Spleen (tissue), 11 donors: ENCODE results near the gene DBNDD1. TPM values are rescaled to one million over a fixed set of nuclear protein-coding genes. Genes with fewer than 3 reads are reported as not detected.
A peak's percentile ranks its signal among the peaks of the same experiment; 100 is the strongest.

ENCODE experiments used
- DNase-seq: peaks from one replicate; pipeline ENCODE4 v3.0.0-alpha.2; 2020
- H3K27ac ChIP-seq, 8 donors: fragments of 200-600 bp; sonication (generic) in 7 of 8; 1 replicate in 4 of 8; 2 replicates in 4 of 8; pipeline versions ENCODE4 v1.5.0 to v1.8.0; 2016 to 2021; ENCODE audit warnings: inconsistent platforms in 4 of 8, mild to moderate bottlenecking in 4 of 8, moderate library complexity in 1 of 8
- H3K27me3 ChIP-seq, 7 donors: fragments of 200-600 bp; sonication (generic) in 6 of 7; replicated peaks in 1 of 7; 1 replicate in 4 of 7; 2 replicates in 3 of 7; pipeline versions ENCODE4 v1.5.0 to v1.8.0; 2016 to 2021; ENCODE audit warnings: inconsistent platforms in 3 of 7, mild to moderate bottlenecking in 1 of 7
- H3K36me3 ChIP-seq, 6 donors: fragments of 200-600 bp; sonication (generic) in 5 of 6; 1 replicate in 4 of 6; 2 replicates in 2 of 6; pipeline versions ENCODE4 v1.5.0 to v1.8.0; 2016 to 2021; ENCODE audit warnings: inconsistent platforms in 2 of 6
- H3K4me1 ChIP-seq, 6 donors: fragments of 200-600 bp; sonication (generic) in 5 of 6; 1 replicate in 3 of 6; 2 replicates in 3 of 6; pipeline versions ENCODE4 v1.5.0 to v1.8.0; 2016 to 2021; ENCODE audit warnings: inconsistent platforms in 3 of 6
- H3K4me3 ChIP-seq, 8 donors: fragments of 200-600 bp; sonication (generic) in 7 of 8; 1 replicate in 4 of 8; 2 replicates in 4 of 8; pipeline versions ENCODE4 v1.5.0 to v1.8.0; 2016 to 2021; ENCODE audit warnings: inconsistent platforms in 4 of 8, mild to moderate bottlenecking in 4 of 8, moderate library complexity in 2 of 8
- H3K9me3 ChIP-seq, 8 donors: fragments of 200-600 bp; sonication (generic) in 7 of 8; 1 replicate in 4 of 8; 2 replicates in 4 of 8; pipeline versions ENCODE4 v1.5.0 to v1.8.0; 2016 to 2021; ENCODE audit warnings: inconsistent platforms in 4 of 8
- CTCF ChIP-seq, 11 experiments: fragments of 200-600 bp in 7 of 11; fragments of 450-650 bp in 4 of 11; sonication (generic) in 4 of 11; IDR thresholded peaks in 8 of 11; conservative IDR thresholded peaks in 3 of 11; 1 replicate in 7 of 11; 2 replicates in 4 of 11; pipeline versions ENCODE4 v1.4.0 to v1.8.0; 2016 to 2021; ENCODE audit warnings: antibody characterized with exemption in 11 of 11, inconsistent platforms in 4 of 11, mild to moderate bottlenecking in 1 of 11
- POLR2A ChIP-seq, 3 donors: fragments of 450-650 bp; IDR thresholded peaks; one replicate each; pipeline ENCODE4 v1.5.1; 2017; ENCODE audit warnings: antibody characterized with exemption in 3 of 3, mild to moderate bottlenecking in 1 of 3
- POLR2AphosphoS5 ChIP-seq, 3 donors: sonication (generic); formaldehyde crosslinking; IDR thresholded peaks; one replicate each; pipeline ENCODE4 v1.5.1; 2017; ENCODE audit warnings: antibody characterized with exemption in 3 of 3
- WGBS, 5 donors: extraction: QIAGEN DNeasy Blood & Tissue Kit in 3 of 5; methylation state at CpG; one replicate each; pipeline versions ENCODE4 v1.1.5 to v1.1.7; 2013 to 2018; 5-methylcytosine and 5-hydroxymethylcytosine counted together
- intact Hi-C: fragments of 100-400 bp; cut with DNase I; formaldehyde crosslinking; loops from one replicate; pipeline ENCODE4 v1.15.0; 2023; ENCODE audit warnings: low total_unique reads
- polyA plus RNA-seq, 3 donors: library from polyadenylated mRNA; stranded (reverse); fragments of 200-250 nt; gene quantifications; one replicate each; pipeline ENCODE4 v1.2.1, GENCODE V29; 2013
- total RNA-seq, 7 donors: library from RNA; depleted of rRNA in 3 of 7; stranded (reverse); fragments of >200 nt in 3 of 7; fragmentation: NEBNext Ultra II Directional in 4 of 7; extraction: Animal tissue kit (Norgen Biotek cat#: 25700) in 4 of 7; gene quantifications; one replicate each; pipeline versions ENCODE4 v1.1.0 to v1.2.1, GENCODE V29; 2016 to 2021
- donor health status: healthy with polysubstance abuse.
- donor health status: DM: no; HTN: no; CAD: no; lungs with moderate emphysema.
- donor health status: DM: no; HTN: no; CAD: no.
- donor health status: Bipolar disorder and iron deficiency.
- donor health status: healthy.
- donor health status: DM: no; HTN: no; CAD: no.
- donor health status: DM: yes; HTN: yes; CAD: no.

The DBNDD1 gene
- total and polyA plus RNA-seq, 10 donors = 0.66 to 3.7 (median 1.7) TPM

- no peaks in the 10 kb centered on the region for H3K9me3 ChIP-seq
- DNase-seq = no peak
- H3K36me3 ChIP-seq = peaks cover 0 to 97% (median 79%) of the 10 kb centered on the region in 6 donors
- intact Hi-C loops = no loop called here
- no peaks in the 10 kb centered on the region for H3K27me3 ChIP-seq
- WGBS, 5 donors = 79 to 92% (median 89%) methylated on average over 13 of the region's 13 CpGs
- H3K27ac ChIP-seq = peak overlapping the region in 2 of 8 donors; percentile 15 to 56
- H3K4me1 ChIP-seq = peaks cover 0 to 13% (median 0%) of the 10 kb centered on the region in 6 donors
- H3K4me3 ChIP-seq = no peak overlapping the region
- TF ChIP-seq CTCF (IDR thresholded peaks at IDR 0.05 in 8 of 11, conservative IDR thresholded peaks at IDR 0.05 in 3 of 11) = no peak
- no peak for TF ChIP-seq POLR2A (IDR thresholded peaks at IDR 0.05)
- TF ChIP-seq POLR2AphosphoS5 (IDR thresholded peaks at IDR 0.05) = no peak
Measured at GRCh38 chr16:89986600-89986999, 32.7 kb downstream of the DBNDD1 start.

- H3K36me3 ChIP-seq = peaks cover 0 to 97% (median 79%) of the 10 kb centered on the region in 6 donors
- no peaks in the 10 kb centered on the region for H3K27me3 ChIP-seq
- WGBS, 5 donors = 94 to 98% (median 96%) methylated on average over 10 of the region's 10 CpGs
- H3K4me3 ChIP-seq = no peak overlapping the region
- TF ChIP-seq CTCF (IDR thresholded peaks at IDR 0.05 in 8 of 11, conservative IDR thresholded peaks at IDR 0.05 in 3 of 11) (no peak), POLR2AphosphoS5 (IDR thresholded peaks at IDR 0.05) (no peak)
- peaks cover 0 to 13% (median 0%) of the 10 kb centered on the region in 6 donors for H3K4me1 ChIP-seq
- no peak for DNase-seq
- H3K27ac ChIP-seq = no peak overlapping the region
- H3K9me3 ChIP-seq = no peaks in the 10 kb centered on the region
- intact Hi-C loops = no loop called here
Measured at GRCh38 chr16:89985219-89985618, 34.0 kb downstream of the DBNDD1 start.

- no peaks in the 10 kb centered on the region for H3K9me3 ChIP-seq
- H3K27me3 ChIP-seq = no peaks in the 10 kb centered on the region
- no peak overlapping the region for H3K4me3 ChIP-seq
- H3K27ac ChIP-seq = no peak overlapping the region
- no peak for DNase-seq
- no peak for TF ChIP-seq POLR2AphosphoS5 (IDR thresholded peaks at IDR 0.05)
- no peak for TF ChIP-seq CTCF (IDR thresholded peaks at IDR 0.05 in 8 of 11, conservative IDR thresholded peaks at IDR 0.05 in 3 of 11)
- no peak for TF ChIP-seq POLR2A (IDR thresholded peaks at IDR 0.05)
- peaks cover 0 to 99% (median 85%) of the 10 kb centered on the region in 6 donors for H3K36me3 ChIP-seq
- 92 to 96% (median 96%) methylated on average over 7 of the region's 7 CpGs for WGBS, 5 donors
- peaks cover 0 to 13% (median 0%) of the 10 kb centered on the region in 6 donors for H3K4me1 ChIP-seq
- intact Hi-C loops = no loop called here
Measured at GRCh38 chr16:89984216-89984615, 35.0 kb downstream of the DBNDD1 start.

GRCh38 chr16:89983536-89983935, 35.7 kb downstream of the DBNDD1 start:
- Histone ChIP-seq H3K27me3 (no peaks in the 10 kb centered on the region), H3K9me3 (no peaks in the 10 kb centered on the region), H3K4me1 (peaks cover 0 to 13% (median 0%) of the 10 kb centered on the region in 6 donors), H3K4me3 (no peak overlapping the region), H3K36me3 (peaks cover 0 to 99% (median 78%) of the 10 kb centered on the region in 6 donors), H3K27ac (no peak overlapping the region)
- intact Hi-C loops = no loop called here
- 81 to 91% (median 85%) methylated on average over 14 to 15 of the region's 15 CpGs for WGBS, 5 donors
- TF ChIP-seq CTCF (IDR thresholded peaks at IDR 0.05 in 8 of 11, conservative IDR thresholded peaks at IDR 0.05 in 3 of 11) = no peak
- TF ChIP-seq POLR2AphosphoS5 (IDR thresholded peaks at IDR 0.05) = no peak
- TF ChIP-seq POLR2A (IDR thresholded peaks at IDR 0.05) = no peak
- DNase-seq = no peak
